ENCODE measurements around the gene HDAC9.
A peak's percentile ranks its signal among the peaks of the same experiment; 100 is the strongest.
"Not testable (repeated sequence)": the region's sequence is repeated elsewhere in the genome, so short reads cannot be mapped to it uniquely, and the experiment has no call there.

Gene HDAC9

DNA sequence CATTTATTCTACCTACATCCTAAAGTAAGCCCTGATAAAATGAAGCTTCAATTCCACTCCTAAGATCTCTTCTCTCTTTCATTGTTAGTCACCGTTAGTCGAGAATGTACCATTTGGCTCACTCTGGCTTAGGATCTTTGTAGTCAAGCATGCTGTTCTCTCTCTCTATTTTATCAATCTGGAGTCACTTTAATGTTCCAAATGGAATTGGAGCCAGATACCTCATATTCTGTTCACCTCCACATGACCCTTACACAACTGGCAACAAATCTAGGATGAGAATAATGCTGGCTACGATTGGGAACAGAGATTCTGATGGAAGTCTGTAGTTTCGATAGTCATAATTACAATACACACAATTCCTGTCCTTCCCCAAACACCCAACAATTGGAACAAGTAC lies 408.1 kb downstream of the HDAC9 start:
- DNase-seq = no peak

GRCh38 chr7:18905316-18905943 lies 409.9 kb downstream of the HDAC9 start:
- DNase-seq = no peak

- DNase-seq = no peak
Observed at GRCh38 chr7:18906901-18907300, 411.4 kb downstream of the HDAC9 start.

- no peak for DNase-seq
Observed at GRCh38 chr7:18913106-18913505, 417.6 kb downstream of the HDAC9 start.

GRCh38 chr7:18916826-18917225 lies 421.3 kb downstream of the HDAC9 start:
- DNase-seq = no peak

- DNase-seq = no peak
Observed at GRCh38 chr7:18927134-18927533, 431.6 kb downstream of the HDAC9 start.

DNA sequence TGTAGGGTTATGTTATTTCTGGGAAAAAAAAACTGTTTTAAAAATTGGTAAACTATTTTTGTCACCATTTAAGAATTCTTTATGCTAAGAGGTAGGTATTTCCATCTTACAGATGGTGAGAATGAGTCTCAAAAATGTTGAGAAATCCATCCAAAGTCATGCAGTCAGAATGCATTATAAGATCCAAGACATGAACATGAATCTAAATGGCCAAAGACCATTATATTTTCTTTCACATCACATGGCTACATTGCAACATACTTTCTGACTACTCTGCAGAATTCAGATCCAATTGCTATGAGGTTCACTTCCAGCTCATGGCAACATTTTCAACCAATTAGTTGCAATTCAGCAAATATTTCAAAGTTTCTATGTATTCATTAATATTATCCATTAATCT lies 440.7 kb downstream of the HDAC9 start:
- DNase-seq = no peak

- no peak for DNase-seq
Observed at GRCh38 chr7:18939771-18940592, 444.4 kb downstream of the HDAC9 start.

DNA sequence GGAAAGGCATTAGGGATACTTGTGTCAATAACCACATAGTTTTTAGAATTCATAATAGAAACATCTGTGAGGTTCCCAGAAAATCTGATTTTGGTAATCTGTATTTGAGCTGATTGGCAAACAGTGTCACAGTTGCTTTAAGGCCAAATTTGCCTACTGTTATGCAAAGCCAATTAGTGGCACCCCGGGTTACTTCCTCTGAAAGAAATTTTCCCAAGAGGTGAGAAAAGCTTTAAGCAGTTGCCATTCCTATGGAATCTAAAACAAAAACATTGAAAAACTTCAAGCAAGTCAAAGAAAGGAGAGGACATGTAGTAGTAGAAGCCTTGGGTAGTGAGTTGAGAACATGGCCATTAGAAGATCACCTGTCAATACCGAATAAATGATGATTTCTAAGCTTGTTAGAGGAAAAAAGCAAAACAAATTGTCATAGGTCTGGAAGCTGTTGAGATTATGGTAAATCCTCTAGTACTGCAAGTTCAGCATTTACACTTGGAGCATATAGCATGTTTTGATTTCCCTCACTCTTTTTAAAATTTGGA lies 445.1 kb downstream of the HDAC9 start:
- DNase-seq = no peak

DNA sequence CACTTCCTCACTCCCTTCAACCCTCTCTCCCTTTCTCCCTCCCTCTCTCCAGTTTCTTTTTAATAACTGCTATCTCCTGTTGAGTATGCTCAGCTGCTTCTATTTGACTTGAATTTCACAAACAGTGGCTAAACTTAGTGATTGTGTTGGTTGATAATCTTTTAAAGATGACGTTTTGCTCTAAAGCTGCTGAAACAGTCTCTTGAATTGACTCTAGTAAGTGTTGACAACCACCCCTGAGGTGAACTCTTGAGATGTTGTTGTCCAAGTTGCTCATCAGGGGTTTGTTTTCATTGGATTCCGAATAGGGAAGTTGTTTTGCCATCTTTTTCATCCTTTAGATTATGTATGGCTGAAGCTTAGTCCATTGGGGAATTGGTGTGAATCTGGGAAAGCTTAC lies 445.7 kb downstream of the HDAC9 start:
- DNase-seq = no peak

DNA sequence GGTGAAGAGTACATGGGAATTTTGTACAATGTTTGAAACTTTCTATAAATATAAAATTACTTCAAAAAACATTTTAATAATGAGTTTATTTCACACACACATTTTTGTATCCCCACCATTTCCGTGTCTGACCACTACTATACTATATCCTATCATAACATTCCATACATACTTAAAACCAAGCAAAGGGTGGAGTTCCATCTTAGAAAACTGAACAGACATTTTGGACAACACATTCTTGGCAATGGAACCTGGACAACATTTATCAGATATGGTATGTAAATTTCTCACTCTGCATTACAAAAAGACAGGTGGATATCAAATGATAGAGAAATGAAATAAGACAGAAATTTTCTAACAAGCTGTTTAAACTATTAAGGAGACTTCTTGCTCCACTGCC lies 453.0 kb downstream of the HDAC9 start:
- no peak for DNase-seq

DNA sequence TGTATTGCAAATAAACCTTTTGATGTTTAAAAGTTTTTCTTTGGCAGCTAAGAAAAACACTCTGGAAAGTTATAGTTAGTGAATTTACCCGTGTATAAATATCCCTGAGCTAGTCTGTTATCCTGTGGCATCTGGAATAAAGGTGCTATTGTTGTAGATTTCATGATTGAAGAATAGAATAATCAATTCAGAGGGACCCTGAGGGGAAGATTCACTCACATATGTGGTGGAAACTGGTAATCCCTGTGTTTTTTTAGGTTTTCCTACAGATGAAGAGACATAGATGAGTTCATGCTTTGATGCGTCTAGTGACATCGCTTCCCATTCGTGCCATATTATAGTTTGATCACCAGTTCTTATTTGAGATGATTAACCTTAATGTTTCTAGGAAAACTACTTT lies 457.3 kb downstream of the HDAC9 start:
- no peak for DNase-seq

DNA sequence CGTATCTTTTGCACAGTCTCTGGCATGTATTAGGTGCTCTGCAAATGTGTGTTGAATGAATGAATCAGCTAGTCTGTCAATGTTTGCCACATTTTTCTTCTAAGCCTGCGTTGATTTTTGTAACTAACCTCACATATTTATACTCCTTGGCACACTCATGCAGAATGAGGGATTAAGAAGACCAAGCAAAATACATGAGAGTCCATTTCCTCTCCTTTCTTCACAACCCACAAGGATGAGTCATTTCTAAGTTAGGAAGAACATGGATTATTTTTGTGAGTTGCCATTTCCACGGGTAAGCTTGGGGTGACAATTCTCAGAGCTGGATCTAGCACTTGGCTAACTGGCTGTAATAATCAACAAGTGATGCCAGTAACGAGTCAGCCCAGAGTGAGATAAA lies 463.1 kb downstream of the HDAC9 start:
- DNase-seq = no peak

GRCh38 chr7:18960725-18961124 lies 465.2 kb downstream of the HDAC9 start:
- no peak for DNase-seq

DNA sequence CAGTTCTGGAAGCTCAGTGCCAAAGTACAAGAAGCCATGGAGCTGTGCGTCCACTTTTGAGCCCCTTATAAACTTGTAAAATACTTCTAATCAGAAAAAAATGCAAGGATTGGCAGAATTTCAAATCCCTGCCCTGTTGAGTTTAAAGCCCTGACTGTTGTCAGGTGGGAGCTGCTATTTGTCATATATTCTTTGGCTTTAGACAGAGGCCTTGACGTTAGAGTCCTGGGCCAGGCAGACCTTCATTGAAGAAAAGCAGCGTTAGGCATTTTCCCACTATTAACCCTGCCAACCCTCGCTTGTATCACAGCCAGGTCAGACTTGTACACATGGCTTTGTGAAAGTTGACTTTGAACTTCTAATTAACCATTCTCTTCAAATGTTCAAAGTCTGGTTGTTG lies 466.5 kb downstream of the HDAC9 start:
- no peak for DNase-seq

GRCh38 chr7:18965657-18966056 lies 470.1 kb downstream of the HDAC9 start:
- no peak for DNase-seq

DNA sequence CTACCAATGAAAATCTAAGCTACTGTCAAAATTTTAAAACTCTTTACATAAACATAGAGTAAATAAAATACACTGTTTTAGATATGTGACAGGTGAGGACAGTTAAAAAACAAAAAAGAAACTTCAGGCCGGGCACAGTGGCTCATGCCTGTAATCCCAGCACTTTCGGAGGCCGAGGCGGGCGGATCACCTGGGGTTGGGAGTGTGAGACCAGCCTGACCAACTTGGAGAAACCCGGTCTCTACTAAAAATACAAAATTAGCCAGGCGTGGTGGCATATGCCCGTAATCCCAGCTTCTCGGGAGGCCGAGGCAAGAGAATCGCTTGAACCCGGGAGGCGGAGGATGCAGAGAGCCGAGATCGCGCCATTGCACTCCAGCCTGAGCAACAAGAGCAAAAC lies 472.2 kb downstream of the HDAC9 start:
- not testable (repeated sequence) for DNase-seq

GRCh38 chr7:18971839-18972238 lies 476.3 kb downstream of the HDAC9 start:
- DNase-seq = no peak

GRCh38 chr7:18974803-18975202 lies 479.3 kb downstream of the HDAC9 start:
- DNase-seq = no peak

DNA sequence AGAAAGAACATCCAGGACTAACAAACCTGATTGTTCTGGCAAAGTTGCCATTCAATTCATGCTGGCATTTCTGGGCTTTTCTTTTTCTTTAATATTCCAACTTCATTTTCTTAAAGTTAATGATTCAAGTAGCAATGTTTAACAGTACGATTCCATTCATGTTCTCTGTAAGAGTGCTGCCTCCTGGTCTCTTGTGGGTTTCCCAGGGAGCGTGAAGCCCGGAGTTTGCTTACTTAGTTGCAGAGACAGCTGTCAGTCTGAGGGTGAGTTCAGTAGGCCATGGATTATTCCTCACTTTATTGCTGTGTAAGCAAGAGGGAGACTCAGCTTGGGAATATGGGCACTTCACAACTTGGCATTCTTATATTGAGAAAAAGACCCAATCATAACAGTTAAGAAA lies 479.7 kb downstream of the HDAC9 start:
- peak; percentile 45 for DNase-seq

- DNase-seq = peak; percentile 2
Observed at GRCh38 chr7:18975689-18976280, 480.2 kb downstream of the HDAC9 start.

DNA sequence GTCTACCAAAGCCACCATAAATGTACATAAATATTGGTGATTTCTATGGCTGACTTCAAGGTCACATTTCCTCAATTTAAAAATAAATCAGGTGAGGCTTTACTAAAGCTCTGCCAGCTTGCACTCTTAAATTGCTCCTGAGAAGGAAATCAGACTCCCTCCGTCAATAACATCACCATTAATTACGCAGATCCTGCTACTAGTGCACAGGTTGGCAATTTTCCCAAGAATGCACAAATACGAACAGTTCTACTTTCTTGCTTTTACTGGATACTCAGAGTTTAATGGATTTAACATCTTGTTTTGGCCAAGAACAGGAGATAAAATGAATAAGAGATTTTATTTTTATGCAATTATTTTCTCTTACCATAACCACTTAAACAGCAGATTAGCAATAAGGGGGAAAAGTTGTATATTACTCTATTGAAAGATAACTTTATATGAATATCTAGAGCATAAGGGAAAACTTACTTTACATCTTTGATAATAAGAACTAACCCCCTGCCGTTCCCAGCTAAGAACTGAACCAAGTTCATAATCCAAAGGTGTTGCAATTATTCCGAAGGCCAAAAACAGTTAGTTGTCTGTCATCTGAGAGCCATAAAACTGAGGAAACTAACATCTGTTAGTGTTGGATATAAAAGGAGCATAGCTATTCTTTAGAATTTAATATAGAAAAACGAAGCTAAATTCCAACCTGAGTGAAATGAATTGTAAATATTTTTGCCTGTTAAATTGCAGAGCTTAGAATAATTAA lies 481.3 kb downstream of the HDAC9 start:
- DNase-seq = peak; percentile 63

DNA sequence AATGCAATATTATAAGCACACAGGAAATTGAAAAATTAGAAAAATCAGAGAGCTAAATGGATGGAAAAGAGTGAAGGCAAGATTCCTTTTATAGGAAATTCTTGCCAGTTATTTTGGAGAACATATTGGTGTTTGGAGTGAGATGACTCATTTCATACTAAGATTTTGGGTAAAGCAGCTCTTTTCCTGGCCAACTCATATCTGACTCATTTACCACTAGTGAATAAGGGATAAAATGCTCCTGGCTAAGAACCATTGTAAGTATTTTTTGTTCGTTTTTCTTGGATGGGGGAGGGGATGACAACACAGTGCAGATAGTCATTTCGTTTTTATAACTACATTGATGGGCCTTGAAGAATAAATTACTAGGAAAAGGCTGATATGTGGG lies 482.6 kb downstream of the HDAC9 start:
- no peak for DNase-seq

All from NCI-H2171 treated with DMSO at 0.1 percent for 48 hours (cell line).